H1 (cell line): ENCODE measurements around the gene ZAP70. TPM values are rescaled to one million over a fixed set of nuclear protein-coding genes. Genes with fewer than 3 reads are reported as not detected.

ENCODE experiments used
- HDAC2 ChIP-seq, 2 experiments: fragments of 300-600 bp in 1 of 2; sonication (generic) in 1 of 2; IDR thresholded peaks; 2 replicates each; pipeline ENCODE4 v1.6.1; 2011 to 2012; ENCODE audit warnings: low read depth in 2 of 2, low read length in 2 of 2, mild to moderate bottlenecking in 2 of 2, moderate library complexity in 2 of 2, borderline replicate concordance in 1 of 2, inconsistent platforms in 1 of 2
- YY1 ChIP-seq: IDR thresholded peaks from 2 replicates; pipeline ENCODE4 v1.6.1; 2011; ENCODE audit warnings: low read depth, mild to moderate bottlenecking, low read length
- polyA plus RNA-seq, 7 experiments: library from polyadenylated mRNA; depleted of rRNA in 3 of 7; stranded (reverse) in 5 of 7; unstranded in 2 of 7; fragments of >200 nt in 5 of 7; fragments of 200-250 nt in 2 of 7; gene quantifications; 1 replicate in 5 of 7; 2 replicates in 1 of 7; 4 replicates in 1 of 7; pipeline versions ENCODE4 v1.2.1 to v1.2.3, GENCODE V29; 2011 to 2013; ENCODE audit warnings: missing spikeins in 2 of 7, mixed read lengths in 2 of 7
- total RNA-seq: library from RNA; stranded (reverse); fragmentation: NEBNext Ultra II Directional; extraction: Animal tissue kit (Norgen Biotek cat#: 25700); gene quantifications from 2 replicates; pipeline ENCODE4 v1.2.1, GENCODE V29; 2021
- TF ChIP-seq, protein P1 (sequence below): fragments of 300-600 bp; sonication (generic); IDR thresholded peaks from 2 replicates; pipeline ENCODE4 v1.7.1; 2012; ENCODE audit warnings: low read length, moderate library complexity, mild to moderate bottlenecking, inconsistent platforms; ENCODE audit not compliant: insufficient replicate concordance
- TF ChIP-seq, protein P2 (sequence below): IDR thresholded peaks from 2 replicates; pipeline ENCODE4 v1.6.1; 2011; ENCODE audit warnings: low read depth, mild to moderate bottlenecking, low read length; ENCODE audit not compliant: insufficient read depth

Gene ZAP70
- total and polyA plus RNA-seq, 2 of the 8 experiments (the other 6 are each of a cell fraction or from before 2014, with no cell fraction given) = 0.15 TPM; not detected in 1

DNA sequence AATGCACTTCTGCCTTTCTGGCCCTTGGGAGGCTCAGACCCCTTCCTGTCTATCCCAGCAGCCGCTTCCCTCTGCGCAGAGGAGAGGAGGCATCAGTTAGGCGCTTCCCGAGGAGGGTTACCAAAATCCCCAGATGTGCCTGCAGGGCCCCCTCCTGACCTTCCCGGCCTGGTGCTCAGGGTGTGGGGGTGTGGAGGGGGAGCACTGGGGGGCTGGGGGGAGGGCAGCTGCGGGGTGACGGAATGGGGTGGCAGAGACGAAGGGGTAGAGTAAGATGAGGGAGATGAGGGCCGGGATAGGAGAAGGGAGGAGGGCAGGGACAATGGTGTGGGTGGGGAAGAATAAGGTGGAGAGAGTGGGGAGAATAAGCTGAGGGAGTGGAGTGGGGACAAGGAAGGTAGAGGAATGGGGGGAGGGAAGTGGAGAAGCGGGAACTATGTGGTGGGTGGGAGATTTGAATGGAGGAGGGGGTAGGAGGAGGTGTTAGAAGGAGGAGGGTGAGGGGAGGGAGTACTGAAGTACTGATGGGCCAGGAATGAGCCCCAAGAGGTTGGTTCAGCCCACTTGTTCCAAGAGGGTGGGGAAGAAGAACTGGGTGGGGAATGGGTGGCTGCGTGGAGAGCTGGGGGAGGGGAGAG is 6.5 kb upstream of the ZAP70 start (continued):
- TF ChIP-seq, protein P1, sequence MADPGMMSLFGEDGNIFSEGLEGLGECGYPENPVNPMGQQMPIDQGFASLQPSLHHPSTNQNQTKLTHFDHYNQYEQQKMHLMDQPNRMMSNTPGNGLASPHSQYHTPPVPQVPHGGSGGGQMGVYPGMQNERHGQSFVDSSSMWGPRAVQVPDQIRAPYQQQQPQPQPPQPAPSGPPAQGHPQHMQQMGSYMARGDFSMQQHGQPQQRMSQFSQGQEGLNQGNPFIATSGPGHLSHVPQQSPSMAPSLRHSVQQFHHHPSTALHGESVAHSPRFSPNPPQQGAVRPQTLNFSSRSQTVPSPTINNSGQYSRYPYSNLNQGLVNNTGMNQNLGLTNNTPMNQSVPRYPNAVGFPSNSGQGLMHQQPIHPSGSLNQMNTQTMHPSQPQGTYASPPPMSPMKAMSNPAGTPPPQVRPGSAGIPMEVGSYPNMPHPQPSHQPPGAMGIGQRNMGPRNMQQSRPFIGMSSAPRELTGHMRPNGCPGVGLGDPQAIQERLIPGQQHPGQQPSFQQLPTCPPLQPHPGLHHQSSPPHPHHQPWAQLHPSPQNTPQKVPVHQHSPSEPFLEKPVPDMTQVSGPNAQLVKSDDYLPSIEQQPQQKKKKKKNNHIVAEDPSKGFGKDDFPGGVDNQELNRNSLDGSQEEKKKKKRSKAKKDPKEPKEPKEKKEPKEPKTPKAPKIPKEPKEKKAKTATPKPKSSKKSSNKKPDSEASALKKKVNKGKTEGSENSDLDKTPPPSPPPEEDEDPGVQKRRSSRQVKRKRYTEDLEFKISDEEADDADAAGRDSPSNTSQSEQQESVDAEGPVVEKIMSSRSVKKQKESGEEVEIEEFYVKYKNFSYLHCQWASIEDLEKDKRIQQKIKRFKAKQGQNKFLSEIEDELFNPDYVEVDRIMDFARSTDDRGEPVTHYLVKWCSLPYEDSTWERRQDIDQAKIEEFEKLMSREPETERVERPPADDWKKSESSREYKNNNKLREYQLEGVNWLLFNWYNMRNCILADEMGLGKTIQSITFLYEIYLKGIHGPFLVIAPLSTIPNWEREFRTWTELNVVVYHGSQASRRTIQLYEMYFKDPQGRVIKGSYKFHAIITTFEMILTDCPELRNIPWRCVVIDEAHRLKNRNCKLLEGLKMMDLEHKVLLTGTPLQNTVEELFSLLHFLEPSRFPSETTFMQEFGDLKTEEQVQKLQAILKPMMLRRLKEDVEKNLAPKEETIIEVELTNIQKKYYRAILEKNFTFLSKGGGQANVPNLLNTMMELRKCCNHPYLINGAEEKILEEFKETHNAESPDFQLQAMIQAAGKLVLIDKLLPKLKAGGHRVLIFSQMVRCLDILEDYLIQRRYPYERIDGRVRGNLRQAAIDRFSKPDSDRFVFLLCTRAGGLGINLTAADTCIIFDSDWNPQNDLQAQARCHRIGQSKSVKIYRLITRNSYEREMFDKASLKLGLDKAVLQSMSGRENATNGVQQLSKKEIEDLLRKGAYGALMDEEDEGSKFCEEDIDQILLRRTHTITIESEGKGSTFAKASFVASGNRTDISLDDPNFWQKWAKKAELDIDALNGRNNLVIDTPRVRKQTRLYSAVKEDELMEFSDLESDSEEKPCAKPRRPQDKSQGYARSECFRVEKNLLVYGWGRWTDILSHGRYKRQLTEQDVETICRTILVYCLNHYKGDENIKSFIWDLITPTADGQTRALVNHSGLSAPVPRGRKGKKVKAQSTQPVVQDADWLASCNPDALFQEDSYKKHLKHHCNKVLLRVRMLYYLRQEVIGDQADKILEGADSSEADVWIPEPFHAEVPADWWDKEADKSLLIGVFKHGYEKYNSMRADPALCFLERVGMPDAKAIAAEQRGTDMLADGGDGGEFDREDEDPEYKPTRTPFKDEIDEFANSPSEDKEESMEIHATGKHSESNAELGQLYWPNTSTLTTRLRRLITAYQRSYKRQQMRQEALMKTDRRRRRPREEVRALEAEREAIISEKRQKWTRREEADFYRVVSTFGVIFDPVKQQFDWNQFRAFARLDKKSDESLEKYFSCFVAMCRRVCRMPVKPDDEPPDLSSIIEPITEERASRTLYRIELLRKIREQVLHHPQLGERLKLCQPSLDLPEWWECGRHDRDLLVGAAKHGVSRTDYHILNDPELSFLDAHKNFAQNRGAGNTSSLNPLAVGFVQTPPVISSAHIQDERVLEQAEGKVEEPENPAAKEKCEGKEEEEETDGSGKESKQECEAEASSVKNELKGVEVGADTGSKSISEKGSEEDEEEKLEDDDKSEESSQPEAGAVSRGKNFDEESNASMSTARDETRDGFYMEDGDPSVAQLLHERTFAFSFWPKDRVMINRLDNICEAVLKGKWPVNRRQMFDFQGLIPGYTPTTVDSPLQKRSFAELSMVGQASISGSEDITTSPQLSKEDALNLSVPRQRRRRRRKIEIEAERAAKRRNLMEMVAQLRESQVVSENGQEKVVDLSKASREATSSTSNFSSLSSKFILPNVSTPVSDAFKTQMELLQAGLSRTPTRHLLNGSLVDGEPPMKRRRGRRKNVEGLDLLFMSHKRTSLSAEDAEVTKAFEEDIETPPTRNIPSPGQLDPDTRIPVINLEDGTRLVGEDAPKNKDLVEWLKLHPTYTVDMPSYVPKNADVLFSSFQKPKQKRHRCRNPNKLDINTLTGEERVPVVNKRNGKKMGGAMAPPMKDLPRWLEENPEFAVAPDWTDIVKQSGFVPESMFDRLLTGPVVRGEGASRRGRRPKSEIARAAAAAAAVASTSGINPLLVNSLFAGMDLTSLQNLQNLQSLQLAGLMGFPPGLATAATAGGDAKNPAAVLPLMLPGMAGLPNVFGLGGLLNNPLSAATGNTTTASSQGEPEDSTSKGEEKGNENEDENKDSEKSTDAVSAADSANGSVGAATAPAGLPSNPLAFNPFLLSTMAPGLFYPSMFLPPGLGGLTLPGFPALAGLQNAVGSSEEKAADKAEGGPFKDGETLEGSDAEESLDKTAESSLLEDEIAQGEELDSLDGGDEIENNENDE = no peak
- TF ChIP-seq, protein P2, sequence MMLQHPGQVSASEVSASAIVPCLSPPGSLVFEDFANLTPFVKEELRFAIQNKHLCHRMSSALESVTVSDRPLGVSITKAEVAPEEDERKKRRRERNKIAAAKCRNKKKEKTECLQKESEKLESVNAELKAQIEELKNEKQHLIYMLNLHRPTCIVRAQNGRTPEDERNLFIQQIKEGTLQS = no peak
- TF ChIP-seq YY1 (no peak), HDAC2 (IDR thresholded peaks at IDR 0.05; ENCODE audit: borderline replicate concordance in 1 of 2, low read depth in 2 of 2, low read length in 2 of 2) (no peak)
